NT2/D1 (cell line): Measurements from ENCODE around the gene GDF7.

Experiments
- DNase-seq: peaks from one replicate; pipeline ENCODE4 v3.0.0-alpha.2; 2011; ENCODE audit warnings: low read depth, low spot score
- H3K27me3 ChIP-seq: 2 replicates; pipeline ENCODE4 v1.6.0; 2011; ENCODE audit warnings: mild to moderate bottlenecking; ENCODE audit not compliant: insufficient read length, insufficient read depth
- H3K36me3 ChIP-seq: 2 replicates; pipeline ENCODE4 v1.6.1; 2011; ENCODE audit warnings: mild to moderate bottlenecking, low read length, mixed read lengths; ENCODE audit not compliant: insufficient read depth, insufficient read length
- H3K4me1 ChIP-seq: 2 replicates; pipeline ENCODE4 v1.5.1; 2011; ENCODE audit not compliant: insufficient read depth, insufficient read length
- H3K4me3 ChIP-seq: 2 replicates; pipeline ENCODE4 v1.5.1; 2011; ENCODE audit warnings: low read depth; ENCODE audit not compliant: insufficient read length
- H3K9ac ChIP-seq: 2 replicates; pipeline ENCODE4 v1.6.0; 2011; ENCODE audit warnings: low read depth; ENCODE audit not compliant: insufficient read length
- H3K9me3 ChIP-seq: 2 replicates; pipeline ENCODE4 v1.5.1; 2011; ENCODE audit warnings: mild to moderate bottlenecking, low read length; ENCODE audit not compliant: insufficient read depth
- SUZ12 ChIP-seq: IDR thresholded peaks from 2 replicates; pipeline ENCODE4 v1.6.1; 2011; ENCODE audit not compliant: insufficient read length, insufficient read depth; ENCODE audit errors: extremely low read depth
- YY1 ChIP-seq: IDR thresholded peaks from 2 replicates; pipeline ENCODE4 v1.6.1; 2011; ENCODE audit not compliant: insufficient read length, insufficient read depth
- ZNF274 ChIP-seq: IDR thresholded peaks from 2 replicates; pipeline ENCODE4 v1.6.1; 2011; ENCODE audit warnings: mild to moderate bottlenecking, low read depth, low read length

Gene GDF7

DNA sequence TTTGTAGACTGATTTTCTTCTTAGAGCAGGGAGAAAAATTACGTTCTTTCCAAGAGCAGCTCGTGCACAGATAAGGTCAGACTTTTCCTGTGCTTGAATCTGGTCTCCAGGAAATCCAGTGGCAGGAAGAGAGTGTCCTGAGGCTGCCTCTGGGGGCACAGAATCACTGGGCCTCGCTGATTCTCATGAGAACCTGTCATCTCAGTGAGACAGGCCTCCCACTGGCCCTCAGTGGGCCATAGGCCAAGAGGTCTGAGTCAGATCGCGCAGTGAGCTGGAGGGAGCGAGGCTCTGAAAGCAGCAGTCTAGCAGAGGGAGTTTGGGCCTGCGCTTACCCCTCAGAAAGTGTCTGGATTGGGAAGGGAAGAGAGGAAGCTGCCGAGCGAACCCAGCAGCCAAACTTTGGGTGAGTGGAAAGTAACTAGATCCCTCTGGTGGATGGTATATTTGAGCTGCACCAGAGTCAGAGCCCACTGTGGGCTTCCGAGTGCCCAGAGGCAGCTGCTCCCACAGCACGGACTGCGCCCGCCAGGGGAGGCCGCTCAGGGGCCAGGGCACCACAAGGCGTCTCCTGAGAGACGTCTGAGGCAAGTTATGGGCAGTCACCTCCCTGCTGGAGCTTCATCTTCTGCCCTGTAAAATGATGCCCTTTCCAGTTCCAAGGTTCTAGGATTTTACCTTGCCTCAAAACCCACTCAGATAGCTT lies 8.2 kb downstream of the GDF7 start:
- TF ChIP-seq YY1, result no peak
- TF ChIP-seq ZNF274, result no peak
- no peak for TF ChIP-seq SUZ12
- no peak for DNase-seq
- no peak overlapping the region for H3K9ac ChIP-seq
- no peak overlapping the region for H3K4me3 ChIP-seq
- peaks cover 4% of the 10 kb centered on the region for H3K36me3 ChIP-seq
- no peaks in the 10 kb centered on the region for H3K27me3 ChIP-seq
- H3K4me1 ChIP-seq, result peaks cover 15% of the 10 kb centered on the region
- no peaks in the 10 kb centered on the region for H3K9me3 ChIP-seq

DNA sequence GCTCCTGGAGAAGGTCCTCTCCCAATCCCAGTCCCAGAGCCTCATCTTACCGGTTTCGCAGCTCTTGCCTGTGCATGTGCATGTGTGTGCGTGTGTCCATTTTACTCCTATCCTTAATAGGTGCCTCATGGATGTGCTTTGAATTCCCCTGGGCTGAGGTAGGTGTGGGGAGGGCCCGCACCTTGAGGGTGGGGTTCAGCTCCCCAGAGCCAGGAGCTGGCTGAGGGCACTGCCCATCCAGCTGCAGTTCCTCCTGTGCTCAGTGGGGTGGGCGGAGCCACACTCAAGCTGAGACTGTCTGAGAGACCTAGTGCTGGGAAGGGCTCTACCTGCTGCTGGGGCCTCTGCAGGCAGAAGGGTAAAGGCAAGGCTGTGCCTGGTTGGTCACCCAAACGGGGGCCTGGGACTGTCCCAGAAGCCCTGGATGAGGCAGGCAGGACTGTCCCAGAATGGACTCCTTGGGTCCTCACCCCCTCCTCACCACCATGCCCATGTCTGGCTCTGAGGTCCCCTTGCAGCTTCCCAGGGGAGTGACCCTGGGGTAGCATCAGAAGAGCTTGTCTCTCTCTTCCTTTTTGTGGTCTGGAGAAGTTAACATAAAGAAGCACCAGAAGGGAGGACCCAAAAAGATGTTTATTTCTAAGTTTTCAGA lies 8.9 kb downstream of the GDF7 start:
- no peak for DNase-seq
- no peak overlapping the region for H3K4me3 ChIP-seq
- peaks cover 15% of the 10 kb centered on the region for H3K4me1 ChIP-seq
- peaks cover 8% of the 10 kb centered on the region for H3K36me3 ChIP-seq
- H3K27me3 ChIP-seq, result no peaks in the 10 kb centered on the region
- no peaks in the 10 kb centered on the region for H3K9me3 ChIP-seq
- TF ChIP-seq SUZ12 (no peak), ZNF274 (no peak), YY1 (no peak)
- H3K9ac ChIP-seq, result no peak overlapping the region

DNA sequence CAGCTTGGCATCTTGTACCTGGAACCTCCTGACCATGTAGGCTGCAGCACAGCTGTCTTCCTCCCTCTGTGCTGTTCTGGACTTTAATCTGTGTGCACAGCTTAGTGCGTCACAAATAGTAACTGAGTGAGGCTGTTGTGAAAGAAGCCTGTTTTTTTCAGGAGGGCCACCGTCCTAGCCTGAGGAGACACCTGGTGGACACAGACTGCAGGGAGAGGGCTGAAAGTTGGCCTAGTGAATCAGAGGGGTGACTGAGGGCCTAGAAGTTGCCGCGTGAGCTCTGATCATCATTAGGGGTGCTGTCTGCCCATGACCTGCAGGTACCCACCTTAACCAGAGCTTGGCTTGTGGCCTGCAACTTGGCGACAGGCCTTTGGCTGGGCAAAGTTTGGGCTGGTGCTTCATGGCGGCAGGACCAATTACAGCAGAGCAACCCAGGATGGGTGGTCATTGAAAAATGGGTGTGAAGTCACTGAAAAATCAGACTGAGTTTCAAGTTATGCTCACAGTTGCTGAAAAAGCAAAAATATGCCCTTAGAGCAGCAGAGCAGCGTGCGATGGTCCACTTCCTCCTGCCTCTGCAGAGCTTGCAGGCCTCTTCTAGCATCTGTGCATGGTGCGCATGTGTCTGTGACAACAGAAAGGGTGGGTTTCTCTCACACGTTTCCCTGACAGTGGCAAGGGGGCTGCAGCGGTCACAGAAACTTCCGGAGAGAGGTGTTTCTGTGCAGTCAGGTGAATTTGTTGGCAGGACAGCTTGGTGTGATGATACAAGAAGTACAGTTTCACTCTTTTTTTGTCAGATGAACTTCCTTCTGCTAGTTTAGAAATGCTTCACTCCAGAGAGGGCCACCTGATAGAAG lies 9.6 kb downstream of the GDF7 start:
- no peak for TF ChIP-seq ZNF274
- TF ChIP-seq SUZ12, result no peak
- no peak for TF ChIP-seq YY1
- Histone ChIP-seq H3K4me1 (peaks cover 14% of the 10 kb centered on the region), H3K27me3 (no peaks in the 10 kb centered on the region), H3K9me3 (no peaks in the 10 kb centered on the region), H3K9ac (no peak overlapping the region), H3K36me3 (peaks cover 10% of the 10 kb centered on the region), H3K4me3 (no peak overlapping the region)
- no peak for DNase-seq

DNA sequence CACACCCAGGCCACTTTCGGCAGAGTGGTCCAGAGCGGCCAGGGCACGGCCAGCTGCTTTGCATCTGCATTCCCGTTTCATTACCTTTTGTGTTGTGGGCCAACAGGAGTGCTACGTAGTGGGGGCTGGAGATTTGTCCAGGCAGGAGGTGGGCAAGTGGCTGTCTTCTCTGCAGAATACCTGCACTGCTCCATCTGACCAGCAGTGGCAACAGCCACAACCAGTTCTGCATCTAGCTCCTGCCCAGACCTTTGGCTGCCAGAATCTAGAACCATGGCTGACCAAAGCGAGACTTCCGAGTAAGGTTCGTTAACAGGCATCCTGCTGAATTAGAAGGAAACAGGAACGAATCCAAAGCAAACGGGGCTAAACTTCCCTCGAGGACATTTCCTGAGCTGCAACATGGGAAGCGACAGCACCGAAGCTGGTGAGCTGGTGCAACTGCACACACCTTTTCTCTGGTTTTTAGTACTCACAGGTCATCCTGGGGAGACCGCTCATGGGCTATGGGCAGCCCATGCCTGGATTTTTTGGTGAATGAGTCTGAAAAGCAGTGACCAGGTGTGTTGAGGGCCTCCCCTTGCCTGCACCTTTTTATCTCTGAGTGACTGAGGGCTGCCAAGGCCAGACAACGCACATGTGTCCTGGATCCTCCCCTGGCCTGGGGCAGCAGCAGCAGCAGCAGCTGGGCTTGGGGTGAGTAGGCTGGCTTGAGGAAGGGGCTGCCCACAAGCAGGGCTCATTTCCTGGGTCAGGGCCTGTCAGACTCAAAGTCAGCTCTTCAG lies 10.5 kb downstream of the GDF7 start:
- no peaks in the 10 kb centered on the region for H3K27me3 ChIP-seq
- DNase-seq, result no peak
- H3K9me3 ChIP-seq, result no peaks in the 10 kb centered on the region
- TF ChIP-seq YY1 (no peak), SUZ12 (no peak)
- H3K9ac ChIP-seq, result no peak overlapping the region
- H3K36me3 ChIP-seq, result peaks cover 16% of the 10 kb centered on the region
- H3K4me1 ChIP-seq, result peaks cover 13% of the 10 kb centered on the region
- no peak overlapping the region for H3K4me3 ChIP-seq

DNA sequence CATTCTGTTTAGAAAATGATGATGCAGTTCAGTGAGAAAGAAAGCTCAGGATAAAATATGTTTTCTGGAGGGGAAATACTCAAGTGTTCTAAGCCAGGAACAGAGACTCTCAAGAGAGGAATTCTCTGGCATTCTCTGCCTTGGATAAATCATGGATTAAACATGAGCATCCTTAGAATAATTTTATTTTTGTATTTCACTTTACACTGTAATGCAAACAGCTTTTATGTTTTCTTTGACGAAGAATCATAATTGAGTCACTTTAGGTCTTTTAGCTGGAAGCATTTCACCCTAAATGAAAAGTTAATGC lies 11.1 kb downstream of the GDF7 start:
- no peak for DNase-seq
- TF ChIP-seq YY1, result no peak
- TF ChIP-seq SUZ12, result no peak
- TF ChIP-seq ZNF274, result no peak
- Histone ChIP-seq H3K9me3 (no peaks in the 10 kb centered on the region), H3K36me3 (peaks cover 22% of the 10 kb centered on the region), H3K4me3 (no peak overlapping the region), H3K4me1 (peaks cover 13% of the 10 kb centered on the region), H3K27me3 (no peaks in the 10 kb centered on the region), H3K9ac (no peak overlapping the region)

DNA sequence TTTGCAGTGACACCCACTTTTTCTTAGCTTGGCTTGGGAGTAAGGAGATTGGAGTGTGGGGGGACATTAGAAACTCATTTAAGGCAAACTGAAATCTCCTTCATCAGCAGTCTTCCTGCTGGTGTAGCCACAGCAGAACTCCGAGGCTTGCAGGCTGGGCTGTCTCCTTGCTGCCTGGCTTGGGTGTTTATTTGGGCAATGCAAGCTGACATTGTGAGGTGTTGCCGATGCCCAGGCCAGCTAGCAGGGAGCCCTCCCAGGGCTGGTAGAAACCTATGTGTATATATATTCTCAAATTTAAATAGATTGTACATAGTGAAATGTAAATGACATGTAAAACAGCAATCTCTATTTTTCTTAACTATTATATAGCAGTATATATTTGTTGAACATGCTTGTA lies 11.8 kb downstream of the GDF7 start:
- TF ChIP-seq SUZ12 (no peak), ZNF274 (no peak), YY1 (no peak)
- H3K9ac ChIP-seq, result no peak overlapping the region
- H3K4me3 ChIP-seq, result no peak overlapping the region
- DNase-seq, result no peak
- no peaks in the 10 kb centered on the region for H3K27me3 ChIP-seq
- H3K9me3 ChIP-seq, result no peaks in the 10 kb centered on the region
- peaks cover 12% of the 10 kb centered on the region for H3K4me1 ChIP-seq
- peaks cover 27% of the 10 kb centered on the region for H3K36me3 ChIP-seq
